SIG-M5 (cell line): Measurements from ENCODE around the gene CCDC195.

Experiments
- DNase-seq: peaks from one replicate; lab custom pipeline; 2025; lab: John Stamatoyannopoulos, UW

CCDC195 gene, protein sequence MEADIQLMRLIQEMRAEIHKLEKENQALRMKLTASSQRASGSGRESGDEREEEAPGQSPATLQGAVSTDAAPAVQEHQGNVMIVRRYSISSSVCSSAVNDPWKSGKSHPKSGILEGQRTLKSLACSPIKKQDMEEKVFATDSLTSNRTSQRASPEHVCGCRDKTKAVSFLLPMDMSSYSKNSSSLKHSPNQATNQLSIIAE

DNA sequence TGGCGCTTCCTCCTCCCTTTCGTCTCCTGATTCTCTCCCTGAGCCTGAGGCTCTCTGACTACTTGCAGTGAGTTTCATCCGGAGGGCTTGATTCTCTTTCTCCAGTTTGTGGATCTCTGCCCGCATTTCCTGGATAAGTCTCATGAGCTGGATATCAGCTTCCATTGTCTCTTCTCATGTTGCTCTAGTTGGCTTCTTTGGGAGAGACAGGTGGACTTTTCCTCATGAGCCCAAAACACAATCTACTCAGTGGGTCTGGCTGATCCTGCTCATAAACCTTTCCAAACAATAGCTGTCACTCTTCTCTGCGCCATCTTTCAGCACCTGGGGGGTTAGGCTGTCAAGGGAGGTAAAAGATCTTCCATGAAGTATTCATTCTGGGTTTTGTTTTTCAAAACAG is at the start of gene CCDC195:
CCDC195 (minus strand) TSS at position 165 of the 400 bp plus-strand sequence; CDS start at position 165, 0 bp downstream.
- no peak for DNase-seq

DNA sequence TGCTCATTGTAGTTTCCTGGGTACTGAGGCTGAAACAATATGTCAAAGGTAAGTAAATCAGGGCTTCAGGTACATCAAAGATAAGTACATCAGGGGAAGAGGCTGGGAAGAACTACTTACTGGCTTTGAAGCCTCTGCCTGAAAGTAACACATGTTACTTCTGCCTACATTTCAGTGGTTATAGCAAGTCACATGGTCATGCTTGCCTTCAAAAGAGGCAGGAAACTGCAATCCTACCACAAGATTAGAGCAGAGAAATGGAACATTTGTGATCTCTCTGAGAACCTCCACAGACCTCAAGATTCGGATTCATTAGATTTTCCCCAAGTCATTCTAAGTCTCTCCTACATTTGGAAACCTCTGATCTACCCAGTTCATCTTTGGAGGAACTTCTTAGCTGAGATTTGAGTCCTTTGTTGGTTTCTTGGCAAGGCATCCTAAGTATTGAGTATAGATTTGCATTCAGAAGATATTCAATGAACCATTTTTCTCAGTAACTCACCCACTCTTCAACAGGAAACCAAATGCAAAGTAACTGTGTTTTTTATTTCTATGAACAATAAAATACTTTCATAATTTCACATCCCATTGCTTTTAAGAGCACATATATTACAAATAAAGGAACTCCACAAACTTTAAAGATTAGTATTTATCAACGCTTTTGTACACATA is 48.5 kb upstream of the CCDC195 start:
- DNase-seq: no peak

DNA sequence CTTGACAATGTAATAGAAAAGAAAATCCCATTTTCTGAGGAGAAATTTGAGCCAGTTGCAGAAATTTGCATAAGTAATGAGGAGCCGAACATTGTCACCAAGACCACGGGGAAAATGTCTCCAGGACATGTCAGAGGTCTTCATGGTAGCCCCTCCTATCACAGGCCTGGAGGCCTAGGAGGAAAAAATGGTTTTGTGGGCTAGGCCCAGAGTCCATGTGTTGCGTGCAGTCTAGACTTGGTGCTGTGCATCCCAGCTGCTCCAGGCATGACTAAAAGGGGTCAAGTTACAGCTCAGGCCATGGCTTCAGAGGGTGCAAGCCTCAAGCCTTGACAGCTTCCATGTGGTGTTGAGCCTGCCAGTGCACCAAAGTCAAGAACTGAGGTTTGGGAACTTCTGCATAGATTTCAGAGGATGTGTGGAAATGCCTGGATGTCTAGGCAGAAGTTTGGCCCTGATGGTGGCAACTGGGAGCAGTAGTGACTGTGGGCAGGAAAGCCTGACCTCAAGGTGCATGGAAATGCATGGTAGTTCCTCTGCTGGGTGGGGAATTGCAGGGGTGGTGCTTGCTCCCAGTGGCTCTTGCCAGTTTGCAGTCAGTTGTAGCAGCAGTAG is 41.9 kb upstream of the CCDC195 start:
- DNase-seq: no peak

DNA sequence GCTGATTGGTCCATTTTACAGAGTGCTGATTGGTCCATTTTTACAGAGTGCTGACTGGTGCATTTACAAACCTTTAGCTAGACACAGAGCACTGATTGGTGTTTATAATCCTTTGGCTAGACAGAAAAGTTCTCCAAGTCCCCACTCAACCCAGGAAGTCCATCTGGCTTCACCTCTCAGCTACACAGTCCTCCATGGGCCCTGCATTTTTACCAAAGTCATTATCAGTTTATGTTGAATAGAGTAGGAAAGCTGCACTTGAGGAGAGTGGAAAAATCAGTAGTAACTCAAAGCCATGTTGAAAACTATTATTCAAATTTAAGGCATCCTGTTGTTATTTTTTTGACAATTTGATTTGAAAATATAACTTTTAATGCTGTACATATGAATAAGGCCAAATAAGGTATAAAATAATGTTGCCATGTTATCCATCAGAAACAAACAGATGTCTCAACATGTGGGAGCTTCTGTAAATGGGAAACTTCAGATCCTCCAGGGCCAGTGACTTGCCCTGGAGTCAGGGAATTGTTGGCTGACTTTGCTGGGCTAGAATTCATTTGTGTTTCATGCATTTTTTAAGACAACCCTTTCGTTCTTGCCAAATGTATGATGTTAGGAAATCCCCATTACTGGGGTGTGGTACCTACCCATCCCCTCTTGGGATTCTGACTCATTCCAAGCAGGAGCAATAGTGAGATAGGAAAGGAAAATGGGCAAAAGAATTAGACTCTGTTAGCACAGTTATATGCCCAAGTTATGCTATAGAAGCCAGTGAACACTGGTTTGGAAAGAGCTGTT is 37.8 kb upstream of the CCDC195 start:
- no peak for DNase-seq

DNA sequence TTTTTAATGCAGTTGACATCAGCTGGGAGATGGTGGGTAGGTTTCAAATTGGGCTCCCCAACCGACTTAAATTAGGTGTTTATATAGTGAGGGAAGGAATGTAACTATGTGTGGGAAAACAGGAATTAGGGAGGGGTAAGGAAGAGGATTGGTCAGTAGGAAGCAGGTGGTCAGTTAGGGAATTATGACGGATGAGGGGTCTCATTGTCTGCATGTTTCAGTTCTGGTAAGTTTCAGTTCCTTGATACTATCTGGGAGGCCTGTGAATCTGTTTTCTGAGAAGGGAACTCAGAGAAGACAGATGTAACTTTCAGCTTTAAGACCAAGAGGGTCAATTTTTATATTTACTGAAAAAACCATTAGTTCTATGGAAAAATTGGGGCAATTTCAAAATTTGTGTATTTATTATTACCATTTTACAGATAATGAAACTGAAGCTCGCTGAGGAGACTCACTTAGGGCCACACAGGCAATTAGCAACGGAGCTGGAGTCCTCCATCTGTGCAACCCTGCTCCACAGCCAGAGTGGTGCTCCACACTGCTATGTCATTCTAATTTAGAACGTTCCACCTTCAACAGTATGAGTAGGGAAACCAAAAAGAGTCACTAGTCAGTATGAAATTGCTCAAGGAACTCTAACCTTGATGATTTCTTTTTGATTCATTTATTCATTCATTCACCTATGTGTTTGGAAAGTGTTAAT is 36.0 kb upstream of the CCDC195 start:
- DNase-seq: no peak

DNA sequence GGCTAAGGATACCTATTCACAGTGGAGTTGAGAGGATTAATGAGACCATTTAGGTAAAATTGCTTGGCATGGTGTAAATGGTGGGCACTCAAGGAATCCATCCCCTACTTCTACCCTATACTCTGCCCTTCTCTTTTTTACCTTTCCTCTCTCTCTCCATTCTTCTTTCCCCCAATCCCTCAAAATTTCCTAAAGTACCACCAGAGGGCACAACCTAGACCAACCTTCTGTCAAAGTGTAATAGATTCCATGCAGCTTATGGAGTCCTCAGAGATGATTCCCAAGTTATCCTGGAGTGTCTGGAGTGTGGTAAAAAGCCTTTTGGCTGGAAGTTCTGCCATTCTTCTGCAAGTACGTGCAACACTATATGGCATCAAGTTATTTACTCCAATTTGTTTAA is 33.0 kb upstream of the CCDC195 start:
- DNase-seq: no peak

DNA sequence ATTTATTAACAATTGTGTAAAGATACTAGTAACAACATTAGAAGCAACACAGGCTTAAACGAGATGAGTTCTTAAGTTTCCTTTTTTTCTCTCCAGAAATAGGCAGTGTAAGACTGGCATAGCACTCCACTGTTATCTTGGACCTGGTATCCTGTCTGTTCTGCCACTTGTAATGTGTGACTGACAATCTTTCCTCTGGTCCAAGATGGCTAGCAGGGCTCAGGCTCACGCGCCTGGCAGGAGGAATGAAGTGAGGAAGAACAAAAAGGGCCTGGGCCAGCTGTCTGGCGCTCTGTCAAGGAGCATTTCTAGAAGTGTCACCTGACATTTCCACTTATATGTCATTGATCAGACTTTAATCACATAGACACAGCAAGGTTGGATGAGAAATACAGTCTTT is 31.6 kb upstream of the CCDC195 start:
- no peak for DNase-seq

DNA sequence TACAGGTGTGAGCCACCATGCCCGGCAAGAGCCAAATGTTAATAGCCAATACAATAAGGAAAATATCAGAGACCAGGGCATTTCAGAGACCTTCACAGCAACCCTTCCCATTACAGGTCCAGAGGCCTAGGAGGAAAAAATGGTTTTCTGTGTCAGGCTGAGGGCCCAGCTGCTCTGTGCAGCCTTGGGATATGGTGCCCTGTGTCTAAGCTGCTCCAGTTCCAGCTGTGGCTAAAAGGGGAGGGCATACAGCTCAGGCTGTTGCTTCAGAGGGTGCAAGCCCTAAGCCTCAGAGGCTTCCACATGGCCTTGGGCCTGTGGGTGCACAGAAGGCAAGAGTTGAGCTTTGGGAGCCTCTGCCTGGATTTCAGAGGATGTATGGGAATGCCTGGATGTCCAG is 20.1 kb upstream of the CCDC195 start:
- no peak for DNase-seq

DNA sequence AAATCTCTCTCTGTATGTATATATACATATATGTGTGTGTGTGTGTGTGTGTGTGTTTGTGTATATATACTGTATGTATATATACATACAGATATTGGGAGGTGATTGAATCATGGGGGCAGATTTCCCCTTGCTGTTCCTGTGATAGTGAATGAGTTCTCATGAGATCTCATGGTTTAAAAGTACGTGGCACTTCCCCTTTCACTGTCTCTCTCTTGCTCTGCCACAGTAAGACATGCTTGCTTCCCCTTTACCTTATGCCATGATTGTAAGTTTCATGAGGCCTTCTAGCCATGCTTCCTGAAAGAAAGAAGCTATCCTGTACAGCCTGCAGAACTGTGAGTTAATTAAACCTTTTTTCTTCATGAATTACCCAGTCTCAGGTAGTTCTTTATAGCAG is 18.8 kb upstream of the CCDC195 start:
- no peak for DNase-seq

DNA sequence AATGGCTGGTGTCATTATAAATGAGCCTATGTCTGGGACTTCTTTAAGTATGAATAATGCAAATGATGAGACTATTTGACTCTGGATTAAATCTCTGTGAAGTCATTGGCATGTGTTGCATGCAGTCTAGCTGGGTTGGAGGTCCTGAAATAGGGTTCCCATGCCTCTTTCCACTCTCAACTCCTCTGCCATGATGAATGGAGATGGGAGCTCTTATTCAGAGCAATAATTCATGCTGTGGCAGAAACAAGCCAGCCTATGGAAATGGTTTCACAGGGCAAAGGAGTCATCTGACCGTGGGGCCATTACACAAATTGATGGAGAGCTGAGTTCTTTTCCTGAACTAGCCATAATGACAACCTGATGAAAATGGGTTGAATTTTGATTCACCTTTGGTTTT is 15.5 kb upstream of the CCDC195 start:
- no peak for DNase-seq

DNA sequence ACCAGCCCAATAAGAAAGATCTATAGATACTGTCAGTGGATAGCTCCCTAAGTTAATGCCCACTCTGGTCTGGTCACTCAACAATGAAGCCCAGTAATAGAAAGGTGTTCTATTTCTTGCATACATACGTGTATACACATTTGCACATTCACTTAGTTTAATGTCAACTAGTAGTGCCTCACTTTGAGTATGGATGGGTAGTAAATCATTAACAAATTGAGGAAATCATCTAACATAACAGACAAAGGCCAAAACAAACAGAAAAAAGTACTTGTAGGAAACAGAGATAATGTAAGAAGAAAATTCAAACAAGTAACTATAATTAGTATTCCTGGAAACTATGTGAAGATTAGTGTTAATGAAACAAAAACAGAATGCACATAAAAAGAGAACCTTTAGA is 13.3 kb upstream of the CCDC195 start:
- DNase-seq: no peak

DNA sequence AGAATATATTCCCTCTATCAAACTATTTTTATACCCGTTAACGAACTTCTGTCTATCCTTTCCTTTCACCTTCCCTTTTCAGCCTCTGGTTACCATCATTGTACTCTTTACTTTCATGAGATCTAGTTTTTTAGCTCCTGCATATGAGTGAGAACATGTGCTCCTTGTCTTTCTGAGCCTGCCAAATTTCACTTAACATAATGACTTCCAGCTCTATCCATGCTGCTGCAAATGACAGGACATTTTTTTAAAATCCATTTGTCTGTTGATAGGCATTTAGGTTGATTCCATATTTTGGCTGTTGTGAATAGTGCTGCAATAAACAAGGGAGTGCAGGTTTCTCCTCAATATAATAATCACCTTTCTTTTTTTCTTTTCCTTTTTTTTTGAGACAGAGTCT is 8.2 kb upstream of the CCDC195 start:
- DNase-seq: no peak

DNA sequence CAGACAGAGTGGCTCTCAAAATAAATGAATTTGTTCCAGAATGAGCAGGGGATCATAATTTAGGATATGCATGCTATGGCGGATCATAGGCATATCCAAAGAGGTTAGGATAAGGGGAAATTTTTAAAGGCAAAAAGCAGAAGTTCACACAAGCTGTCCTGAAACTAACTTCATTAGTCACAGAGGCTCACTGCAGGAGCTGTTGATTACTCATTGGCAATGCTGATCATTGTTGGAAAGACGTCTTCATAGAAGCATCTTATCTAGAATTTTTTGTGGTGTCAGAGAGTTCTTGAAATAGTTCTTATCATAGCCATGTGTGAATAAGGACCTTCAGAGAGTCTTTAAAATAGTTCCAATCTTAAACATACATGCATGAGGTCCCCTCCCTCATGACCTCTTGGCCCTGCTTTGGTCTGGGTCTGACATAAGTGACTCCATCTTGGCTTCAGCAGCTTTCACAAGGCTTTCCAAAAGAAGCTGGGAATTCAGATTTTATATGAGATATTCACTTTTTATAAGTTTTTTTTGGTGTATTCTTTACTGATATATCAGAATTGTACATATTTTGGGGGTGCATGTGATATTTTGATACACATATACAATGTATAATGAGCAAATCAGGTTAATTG is 7.5 kb upstream of the CCDC195 start:
- DNase-seq: no peak

DNA sequence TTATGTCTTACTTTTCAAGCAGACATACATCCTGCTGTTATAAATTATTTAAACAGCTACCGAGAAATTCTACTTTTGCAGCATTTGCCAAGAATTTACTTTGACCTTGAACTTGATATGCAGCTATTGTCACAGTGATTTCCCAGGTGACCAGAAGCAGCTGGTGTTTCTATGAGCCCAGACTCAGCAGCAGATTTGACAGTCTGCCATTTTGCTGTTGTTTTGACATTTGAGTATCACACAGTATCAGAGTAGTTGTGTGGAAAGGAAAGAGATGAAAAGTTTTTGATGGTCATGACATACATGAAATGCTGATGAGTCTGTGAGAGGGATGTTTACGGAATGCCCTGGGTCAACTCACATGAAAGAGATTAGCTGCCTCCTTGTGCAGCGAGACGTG is 6.6 kb upstream of the CCDC195 start:
- no peak for DNase-seq

DNA sequence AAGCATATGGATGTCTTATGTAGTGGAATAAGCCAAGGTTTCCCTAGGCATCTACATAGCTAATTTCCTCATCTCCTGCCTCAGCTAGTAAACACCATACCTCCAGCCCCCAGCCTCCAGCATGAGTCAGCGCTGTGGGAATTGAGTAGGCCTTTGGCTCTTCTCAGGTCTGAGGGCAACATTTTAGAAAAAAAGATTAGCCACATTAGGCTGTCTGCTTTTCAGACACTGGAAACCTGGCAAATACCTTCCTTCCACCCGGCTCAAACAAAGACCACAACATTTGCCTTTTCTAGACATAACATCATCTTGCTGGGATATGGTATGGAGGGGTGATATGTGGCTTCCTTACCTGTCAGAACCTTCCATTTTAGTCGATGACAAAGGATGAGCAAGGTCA is 6.1 kb upstream of the CCDC195 start:
- no peak for DNase-seq

DNA sequence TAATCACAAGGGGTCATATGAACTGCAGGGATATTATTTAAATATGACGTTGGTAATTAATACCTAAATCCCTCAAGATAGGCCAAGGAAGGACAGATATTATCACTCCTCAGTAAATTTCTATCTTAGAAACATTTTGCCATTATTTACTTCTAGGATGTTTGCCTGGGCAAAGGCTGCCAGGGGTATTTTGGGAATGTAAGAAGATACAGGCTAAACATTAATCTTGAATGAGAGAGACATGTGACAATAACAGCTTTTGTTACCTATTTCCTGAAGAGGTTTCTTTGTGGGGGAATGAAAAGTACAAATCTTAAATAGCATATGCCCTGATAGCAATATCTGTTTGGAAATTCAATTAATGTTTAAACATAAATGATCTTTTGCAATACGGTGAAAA is 756 bp upstream of the CCDC195 start:
- no peak for DNase-seq

DNA sequence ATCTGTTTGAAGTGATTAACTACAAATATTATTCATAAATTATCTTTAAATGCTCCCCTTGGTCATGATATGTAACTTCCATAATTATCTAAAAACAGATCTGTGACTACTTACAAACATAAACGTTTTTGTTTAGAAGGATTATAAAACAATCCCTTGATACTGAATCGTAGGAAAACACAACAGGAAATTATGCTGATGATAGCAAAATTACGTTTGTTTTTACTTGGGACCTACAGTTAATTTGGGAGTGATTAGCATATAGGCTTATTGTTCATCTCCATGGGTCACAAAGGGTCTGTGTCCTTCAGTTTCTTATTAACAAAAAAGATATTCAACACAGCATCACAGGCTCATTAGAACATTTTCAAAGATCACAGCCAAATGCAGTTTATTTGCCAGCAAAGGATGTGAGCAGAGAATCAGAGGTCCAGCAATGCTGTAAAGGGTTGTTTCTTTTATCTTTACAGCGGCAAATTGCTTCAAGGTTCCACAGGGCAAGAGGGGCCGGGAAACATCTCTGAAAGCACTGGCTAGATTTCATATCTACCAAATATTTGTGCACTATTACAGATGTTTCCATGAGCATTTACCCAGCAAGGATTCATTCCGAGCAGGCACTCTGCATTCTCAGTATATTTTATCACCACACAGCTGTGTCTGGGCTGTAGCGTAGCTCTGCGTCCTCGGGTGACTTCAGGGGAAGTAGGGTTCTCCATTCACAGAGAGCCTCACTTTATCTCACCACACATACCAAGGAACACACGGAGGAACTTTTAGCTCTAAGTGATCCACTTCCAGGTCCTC is 4.1 kb downstream of the CCDC195 start:
- DNase-seq: no peak

DNA sequence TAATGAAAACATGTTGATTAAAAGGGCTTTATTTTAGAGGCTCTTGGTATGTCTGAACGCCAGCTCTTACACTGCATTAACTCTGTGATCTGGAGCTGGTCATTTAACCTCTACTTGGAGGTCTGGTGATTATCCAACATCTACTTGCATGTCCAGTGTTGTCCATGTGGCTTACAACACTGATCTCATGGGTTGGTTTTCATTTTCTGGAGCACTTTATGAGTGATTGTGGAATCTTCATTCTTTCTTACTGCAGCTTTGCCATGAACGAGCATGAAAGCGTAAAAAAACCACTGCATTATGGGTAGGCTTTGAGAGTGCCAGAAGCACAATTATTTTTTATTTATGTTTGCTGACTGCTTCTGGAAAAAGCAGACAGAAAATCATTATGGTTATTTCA is 4.8 kb downstream of the CCDC195 start:
- DNase-seq: no peak

DNA sequence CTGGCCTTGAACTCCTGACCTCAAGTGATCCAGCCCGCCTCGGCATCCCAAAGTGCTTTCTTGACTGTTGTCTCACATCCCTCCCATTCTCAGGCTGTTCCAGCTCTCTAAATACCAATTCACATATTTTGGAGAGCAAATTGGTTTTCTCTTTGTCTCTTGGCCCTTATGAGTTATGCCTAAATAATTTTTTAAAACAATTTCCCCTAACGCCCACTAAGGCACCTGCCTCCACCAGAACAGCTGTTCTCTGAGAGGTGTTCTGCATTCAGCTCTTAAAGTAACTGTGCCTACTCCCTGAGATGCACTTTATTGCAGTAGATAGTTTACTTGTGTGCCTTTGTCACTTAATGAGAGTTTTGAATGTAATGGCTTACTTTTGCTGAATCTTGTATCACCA is 6.9 kb downstream of the CCDC195 start:
- no peak for DNase-seq

DNA sequence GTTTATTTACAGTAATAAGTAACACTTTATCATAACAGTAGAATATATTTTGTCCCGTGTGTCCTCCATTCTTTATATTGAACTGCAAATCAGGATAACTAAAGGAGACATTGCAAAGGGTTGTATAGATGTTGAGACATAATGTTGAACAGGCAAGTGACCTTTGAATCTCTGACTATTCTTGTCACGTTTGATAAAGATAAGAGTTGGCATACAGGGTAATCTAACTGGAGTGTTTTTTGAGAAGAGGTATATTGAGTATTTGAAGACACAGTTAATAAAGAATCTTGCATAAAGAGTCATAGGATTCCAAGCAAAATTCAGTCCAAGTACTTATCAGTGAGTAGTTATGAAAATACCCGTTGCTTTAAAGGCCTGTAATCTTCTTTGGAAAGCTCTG is 21.7 kb downstream of the CCDC195 start:
- no peak for DNase-seq

DNA sequence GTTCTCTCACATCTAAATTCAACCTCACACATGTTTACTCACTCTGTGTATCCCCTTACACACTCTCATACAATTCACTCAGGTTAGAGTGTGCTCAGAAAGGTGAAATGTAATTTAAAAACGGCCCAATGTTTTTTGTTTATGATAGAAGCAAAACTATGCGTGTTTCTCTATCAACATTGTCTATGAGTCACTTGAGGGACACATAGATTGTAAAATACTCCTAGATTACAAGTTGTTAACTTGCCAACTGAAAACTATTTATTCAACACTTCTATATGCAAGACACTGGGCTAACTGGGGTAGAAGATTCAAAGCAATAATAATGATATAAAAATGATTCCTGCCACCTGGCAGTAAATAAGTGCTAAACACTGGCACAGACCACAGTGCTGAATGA is 24.6 kb downstream of the CCDC195 start:
- DNase-seq: no peak
